ENCODE measurements around the gene PLLP.

PLLP gene

DNA sequence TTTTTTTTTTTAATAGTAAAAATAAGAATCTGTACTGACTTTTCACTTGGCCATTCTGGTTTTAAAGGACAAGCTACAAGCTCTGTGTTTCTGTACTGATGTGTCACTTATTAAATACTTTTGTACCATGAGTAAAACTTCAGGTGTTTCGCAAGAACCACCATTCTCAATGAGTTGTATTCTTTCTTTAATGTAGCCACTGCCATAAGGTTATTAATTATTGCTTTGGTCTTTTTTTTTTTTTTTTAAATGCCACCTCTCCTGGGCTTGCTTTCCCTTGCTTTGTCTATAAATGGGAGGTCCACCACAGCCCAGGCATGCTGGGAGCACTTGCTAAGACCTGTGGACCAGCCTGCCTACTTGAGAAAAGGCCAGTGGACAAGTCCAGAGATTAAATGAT lies 31.0 kb downstream of the PLLP start:
- no peak for DNase-seq

- DNase-seq: no peak
These were observed 32.2 kb downstream of the PLLP start for GRCh38 chr16:57252148-57252721.

- DNase-seq: no peak
These were observed 33.1 kb downstream of the PLLP start for GRCh38 chr16:57251352-57251751.

DNA sequence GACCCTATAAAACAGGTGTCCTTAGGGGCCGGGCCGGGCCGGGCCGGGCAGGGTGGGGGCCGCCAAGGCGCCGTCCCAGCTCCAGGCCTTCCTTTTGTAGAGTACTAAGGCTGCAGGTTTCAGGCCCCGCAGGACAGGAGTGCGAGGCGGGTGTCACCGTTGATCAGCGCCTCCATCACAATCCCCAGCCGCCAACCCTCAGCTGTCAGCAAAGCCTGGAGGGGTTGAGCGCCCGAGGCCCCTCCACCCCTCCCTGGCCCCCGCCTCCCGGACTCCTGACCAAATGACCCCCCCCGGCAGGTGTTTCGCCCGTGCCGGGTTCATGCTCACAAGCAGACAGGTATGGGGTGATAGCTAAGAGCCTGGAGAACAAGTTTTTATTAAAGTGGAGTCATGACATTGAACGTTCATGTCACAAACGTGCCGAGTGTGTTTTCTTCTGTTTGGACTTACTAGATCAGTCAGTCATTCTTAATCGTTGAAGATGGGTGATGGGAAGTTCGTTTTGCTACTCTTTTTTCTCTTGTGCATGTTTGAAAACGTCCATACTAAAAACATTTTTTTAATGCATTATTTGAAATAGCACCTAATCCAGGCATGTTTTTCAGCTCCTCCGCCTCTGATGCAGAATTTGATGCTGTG lies 38.9 kb downstream of the PLLP start:
- DNase-seq: no peak

- peak; percentile 77 for DNase-seq
These were observed 39.6 kb downstream of the PLLP start, which contains the start of gene ARL2BP for GRCh38 chr16:57244767-57245471. TSS of gene ARL2BP (plus strand) at chr16:57245259. CDS start at chr16:57245368, 109 bp downstream.

DNA sequence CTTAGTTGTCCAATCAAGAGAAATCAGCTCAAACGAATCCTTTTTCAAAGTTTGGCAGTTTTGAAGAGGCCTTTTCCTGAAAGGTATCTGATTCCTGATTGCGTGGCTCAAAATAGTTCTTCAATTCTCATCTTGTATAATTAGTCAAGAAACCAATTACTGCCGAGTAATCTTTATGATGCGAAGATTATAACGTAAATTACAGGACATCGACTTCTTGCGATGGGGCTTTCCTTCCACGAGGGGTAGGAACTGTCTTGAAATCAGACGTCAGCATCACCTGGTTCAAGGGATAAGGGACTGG lies 40.1 kb downstream of the PLLP start:
- DNase-seq: no peak

DNA sequence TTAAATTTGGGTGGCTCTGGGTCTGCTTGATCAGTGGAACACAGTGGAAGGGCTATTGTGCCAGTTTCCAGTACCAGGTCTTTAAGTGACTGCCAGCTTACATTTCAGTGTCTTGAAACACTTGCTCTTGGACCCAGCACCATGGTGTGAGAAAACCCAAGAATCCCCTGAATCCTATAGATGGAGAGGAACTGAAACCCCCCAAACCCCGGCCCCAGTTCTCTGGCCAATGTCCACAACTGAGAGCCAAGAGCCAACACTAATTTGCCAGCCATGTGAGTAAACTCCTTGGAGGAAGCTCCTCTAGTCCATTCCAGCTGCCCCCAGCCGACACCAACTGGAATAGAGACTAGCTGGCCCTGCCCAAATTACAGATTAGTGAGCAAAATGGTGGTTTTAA lies 41.8 kb downstream of the PLLP start:
- DNase-seq: no peak

DNA sequence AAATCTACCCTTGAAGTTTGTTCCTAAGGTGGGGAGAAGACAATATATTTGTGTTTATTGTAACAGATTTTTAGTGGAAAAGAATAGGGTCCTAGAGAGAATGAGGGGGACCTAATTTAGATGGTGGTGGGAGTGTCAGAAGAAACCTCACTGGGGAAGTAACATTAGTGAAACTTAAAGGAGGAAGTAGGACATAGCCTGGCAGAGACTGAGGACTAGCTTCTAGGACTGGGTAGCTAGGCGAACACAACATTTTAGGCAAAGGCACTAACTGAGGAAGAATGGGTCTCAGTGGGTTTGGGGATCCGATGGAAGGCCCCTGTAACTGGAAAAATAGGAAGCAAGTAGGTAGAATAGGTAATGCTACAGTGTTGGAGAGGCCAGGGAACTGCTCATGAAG lies 43.6 kb downstream of the PLLP start:
- DNase-seq: no peak

DNA sequence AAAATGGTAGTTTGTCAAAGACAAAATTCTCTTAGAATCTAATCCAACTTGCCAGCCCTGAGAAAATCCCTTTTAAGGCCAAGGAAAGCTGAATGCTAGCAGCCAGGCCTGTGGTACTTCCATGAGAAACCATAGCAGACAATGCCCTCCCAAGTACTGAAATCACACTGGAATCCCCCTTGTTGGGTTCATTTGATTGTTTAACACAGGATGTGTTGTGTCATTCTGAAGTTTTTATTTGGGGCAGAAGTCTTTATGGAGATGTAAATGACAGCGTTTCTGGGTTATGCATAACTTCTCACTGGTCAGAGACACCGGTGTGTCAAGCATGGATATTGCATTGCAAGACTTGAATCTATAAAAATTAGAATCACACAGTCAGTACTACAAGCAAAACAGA lies 45.4 kb downstream of the PLLP start:
- no peak for DNase-seq

DNA sequence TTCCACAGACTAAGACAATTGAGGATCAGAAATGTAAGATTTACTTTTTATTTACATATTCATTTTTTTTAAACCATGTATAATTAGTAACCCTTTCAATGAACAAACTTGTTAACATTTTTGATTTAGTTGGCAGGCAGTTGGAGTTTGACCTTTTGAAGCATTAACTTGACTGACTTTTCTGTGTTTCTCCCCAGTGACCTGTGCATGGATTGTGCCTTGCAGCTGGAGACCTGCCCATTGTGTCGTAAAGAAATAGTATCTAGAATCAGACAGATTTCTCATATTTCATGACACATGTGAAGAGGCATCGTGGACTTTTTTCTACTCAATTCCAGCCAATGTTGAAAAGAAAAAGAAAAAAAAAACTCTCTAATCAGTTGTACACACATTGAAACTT lies 45.8 kb downstream of the PLLP start:
- DNase-seq: no peak

DNA sequence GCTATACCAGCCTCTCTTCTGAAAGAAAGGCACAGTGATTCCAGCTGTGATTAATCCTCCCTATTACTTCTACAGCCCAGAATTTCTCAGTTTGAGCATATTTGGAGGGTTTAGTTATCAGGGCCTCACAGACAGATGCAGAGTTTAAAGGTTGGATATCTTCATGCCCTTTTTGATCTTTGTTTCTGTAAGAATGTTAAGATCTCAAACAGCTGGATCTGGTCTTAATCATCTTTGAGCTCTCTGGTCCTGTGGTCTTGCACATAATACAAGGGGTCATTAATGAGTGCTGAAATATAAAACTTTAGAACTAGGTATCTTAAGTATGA lies 48.5 kb downstream of the PLLP start:
- no peak for DNase-seq

DNA sequence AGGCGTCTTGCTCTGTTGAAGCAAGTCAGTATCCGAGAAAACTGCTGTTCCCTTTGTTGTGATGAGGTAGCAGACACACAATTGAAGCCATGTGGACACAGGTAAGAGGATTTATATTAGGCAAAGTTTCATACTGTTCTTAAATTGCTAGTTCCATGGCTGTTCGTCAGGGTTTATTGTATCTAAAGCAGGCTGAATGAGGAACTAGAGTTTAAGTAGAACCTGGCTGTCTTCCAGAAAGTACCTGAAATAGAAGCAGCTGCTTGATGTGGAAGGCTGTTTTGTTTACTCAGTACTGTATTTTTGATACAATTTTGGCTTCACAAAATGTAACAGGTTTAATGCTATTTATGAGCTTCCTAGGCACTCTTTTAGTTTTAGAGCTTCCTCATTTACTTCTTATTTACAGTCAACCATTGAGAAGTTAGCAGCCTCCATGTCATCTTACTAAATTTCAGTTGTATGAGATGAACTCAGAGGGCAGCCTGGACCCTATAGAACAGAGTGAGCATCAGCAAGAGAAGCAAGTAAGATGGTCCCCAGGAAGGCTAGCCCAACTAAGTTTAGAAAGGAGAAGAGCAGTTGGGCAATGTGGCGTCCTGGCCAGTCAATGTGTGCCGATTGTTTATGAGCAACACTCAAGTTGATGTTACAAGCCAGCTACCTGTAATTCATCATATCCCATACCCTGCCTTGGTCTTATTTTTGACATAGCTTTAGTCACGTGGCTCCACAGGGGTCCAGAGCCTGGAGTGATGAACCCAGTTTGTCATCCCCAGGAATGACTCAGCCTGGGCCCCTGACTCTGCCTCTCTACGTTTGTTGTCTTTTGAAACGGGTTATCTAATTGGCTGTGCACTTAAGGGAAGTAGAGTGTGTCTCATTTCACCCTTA lies 49.1 kb downstream of the PLLP start:
- peak; percentile 90 for DNase-seq

GRCh38 chr16:57234707-57235092 lies 49.8 kb downstream of the PLLP start:
- no peak for DNase-seq

- DNase-seq: no peak
These were observed 50.3 kb downstream of the PLLP start for GRCh38 chr16:57233944-57234706.

DNA sequence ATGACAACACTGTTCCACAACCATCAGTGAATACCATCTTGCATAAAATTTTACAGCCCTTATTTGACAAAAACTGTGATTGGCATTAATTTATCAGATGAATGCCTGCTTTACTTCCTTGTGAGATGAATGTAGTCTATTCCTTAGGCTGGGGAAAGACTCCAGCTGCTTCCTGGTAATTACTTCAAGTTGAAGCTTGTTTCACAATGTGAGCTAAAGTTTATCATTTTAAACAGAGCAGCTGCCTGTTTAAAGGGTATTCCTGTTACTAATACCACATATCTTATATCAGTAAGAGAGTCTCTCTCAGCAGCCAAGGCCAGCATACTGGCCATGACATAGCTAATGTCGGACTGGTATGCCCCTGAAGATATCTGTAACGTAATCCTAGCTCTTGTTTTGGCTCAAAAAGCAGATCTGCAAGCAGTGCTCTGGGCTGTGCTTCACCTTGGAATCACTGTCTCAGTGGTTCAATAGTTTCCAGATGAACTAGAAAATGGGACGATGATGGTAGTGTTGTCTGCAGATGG lies 52.6 kb downstream of the PLLP start:
- DNase-seq: no peak

DNA sequence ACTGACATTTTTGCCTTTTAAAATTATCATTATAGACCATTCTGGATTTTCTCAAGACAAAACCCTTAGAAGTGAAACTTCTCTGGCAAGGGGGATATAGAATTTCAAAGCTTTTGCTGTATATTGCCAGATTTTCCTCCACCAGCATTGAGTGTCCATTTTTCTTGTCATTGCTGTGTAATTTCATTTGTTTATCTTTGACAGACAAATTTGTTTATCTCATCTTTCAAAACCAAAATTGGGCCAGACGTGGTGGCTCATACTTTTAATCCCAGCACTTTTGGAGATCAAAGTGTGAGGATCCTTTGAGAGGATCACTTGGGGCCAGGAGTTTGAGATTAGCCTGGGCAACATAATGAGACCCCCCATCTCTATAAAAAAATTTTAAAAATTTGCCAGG lies 55.4 kb downstream of the PLLP start:
- no peak for DNase-seq

DNA sequence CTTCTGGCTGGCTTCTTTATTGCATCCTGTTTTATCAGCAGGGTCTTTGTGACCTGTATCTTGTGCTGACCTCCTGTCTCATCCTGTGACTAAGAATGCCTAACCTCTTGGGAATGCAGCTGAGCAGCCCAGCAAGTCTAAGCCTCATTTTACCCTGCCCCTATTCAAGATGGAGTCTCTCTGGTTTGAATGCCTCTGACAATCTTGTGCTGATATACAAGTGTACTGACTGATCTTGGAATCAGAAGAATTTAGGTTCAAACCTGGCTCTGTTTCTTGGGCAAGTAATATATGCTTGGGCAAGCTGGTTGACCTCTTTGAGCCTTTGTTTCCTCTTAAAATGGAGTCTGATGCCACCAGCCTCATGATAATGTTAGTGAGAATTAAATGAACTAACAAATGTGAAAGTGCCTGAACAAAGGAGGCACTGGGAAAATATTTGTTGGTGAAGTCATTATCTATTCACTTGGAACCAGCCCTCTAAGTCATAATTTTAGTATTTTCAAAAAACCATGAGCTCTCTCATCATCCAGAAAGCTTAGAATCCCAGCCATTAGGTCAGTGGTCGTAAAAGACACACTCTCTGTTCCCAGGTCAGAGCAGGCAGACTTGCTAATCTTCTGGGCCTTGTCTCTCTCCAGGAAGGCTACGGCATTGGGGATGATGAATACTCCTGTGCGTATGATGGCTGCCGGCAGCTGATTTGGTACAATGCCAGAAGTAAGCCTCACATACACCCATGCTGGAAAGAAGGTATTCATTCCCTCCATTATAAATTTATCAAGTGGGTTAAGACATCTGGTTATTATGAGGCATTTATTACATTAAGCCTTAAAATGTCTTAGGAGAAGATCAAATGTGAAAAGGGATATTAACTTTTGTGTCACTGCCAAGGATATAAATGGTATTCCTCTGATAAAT lies 57.5 kb downstream of the PLLP start:
- no peak for DNase-seq

DNA sequence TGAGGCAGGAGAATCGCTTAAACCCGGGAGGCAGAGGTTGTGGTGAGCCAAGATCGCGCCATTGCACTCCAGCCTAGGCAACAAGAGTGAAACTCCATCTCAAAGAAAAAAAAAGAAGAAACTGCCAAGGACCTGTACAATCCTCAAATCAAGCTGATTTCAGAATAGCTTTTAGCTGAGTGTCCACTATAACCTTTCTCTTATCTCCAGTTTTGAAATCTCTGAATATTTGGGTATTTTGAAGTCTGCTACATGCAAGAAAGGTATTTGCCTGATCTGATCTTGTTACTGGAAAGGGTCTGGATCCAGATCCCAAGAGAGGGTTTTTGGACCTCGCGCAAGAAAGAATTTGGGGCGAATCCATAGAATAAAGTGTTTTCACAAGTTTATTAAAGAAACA lies 58.5 kb downstream of the PLLP start:
- DNase-seq: no peak

DNA sequence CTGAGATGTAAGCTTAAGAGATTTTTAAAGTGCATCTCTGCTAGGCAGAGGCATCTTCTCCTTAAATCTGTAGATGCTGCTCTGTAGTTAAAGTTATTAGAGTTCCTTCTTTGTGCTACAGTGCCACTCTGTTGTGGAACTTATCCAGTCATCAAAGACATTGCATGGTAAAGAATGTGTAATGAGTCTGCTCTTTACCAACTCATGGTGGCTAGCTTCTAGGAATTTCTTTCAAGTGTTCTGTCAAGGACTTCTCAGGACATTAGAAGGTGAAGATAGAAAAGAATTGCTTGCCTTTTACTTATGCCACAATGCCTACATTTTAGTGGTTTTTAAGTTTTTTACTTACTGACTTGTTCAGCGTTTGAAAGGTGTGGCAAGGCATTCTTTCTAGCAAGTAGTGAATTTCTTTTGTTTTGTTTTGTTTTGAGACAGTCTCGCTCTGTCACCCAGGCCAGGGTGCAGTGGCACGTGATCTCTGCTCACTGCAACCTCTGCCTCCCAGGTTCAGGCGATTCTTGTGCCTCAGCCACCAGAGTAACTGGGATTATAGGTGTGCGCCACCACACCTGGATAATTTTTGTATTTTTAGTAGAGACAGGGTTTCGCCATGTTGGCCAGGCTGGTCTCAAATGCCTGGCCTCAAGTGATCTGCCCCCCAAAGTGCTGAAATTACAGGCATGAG lies 59.7 kb downstream of the PLLP start:
- no peak for DNase-seq

DNA sequence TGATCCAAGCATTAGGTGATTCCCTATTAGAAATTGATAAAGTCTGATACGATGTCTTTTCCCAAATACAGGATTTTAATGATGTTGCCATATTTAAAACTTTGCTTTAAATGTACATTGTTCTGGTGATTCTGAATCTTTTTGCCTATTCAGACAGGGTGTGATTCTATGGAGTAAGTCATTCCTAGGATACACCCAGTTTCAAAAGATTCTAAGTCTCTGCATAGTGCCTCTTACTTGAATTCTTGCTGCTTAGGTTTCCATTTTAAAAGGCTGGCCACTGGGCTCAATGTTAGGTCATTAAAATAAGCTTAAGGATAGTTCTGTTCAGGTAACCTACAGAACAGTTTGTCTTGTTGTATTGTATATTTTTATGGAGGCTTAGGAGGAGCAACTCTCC lies 61.4 kb downstream of the PLLP start:
- no peak for DNase-seq

- no peak for DNase-seq
These were observed 67.5 kb downstream of the PLLP start for GRCh38 chr16:57216968-57217367.

All from DMS79 treated with DMSO at 0.1 percent for 48 hours (cell line).